Activated T-cell treated with anti-CD3 and anti-CD28 coated beads for 24 hours (primary cell): Measurements from ENCODE around the gene IL3RA.
"Not testable (repeated sequence)": the region's sequence is repeated elsewhere in the genome, so short reads cannot be mapped to it uniquely, and the experiment has no call there.

Source experiments
- DNase-seq: peaks from one replicate; pipeline ENCODE4 v3.0.0-alpha.2; 2020; ENCODE audit warnings: low read depth

Gene IL3RA

GRCh38 chrX:1400049-1400448 is 63.5 kb downstream of the IL3RA start:
- no peak for DNase-seq

- no peak for DNase-seq
These were observed 64.3 kb downstream of the IL3RA start for GRCh38 chrX:1400742-1401471.

DNA sequence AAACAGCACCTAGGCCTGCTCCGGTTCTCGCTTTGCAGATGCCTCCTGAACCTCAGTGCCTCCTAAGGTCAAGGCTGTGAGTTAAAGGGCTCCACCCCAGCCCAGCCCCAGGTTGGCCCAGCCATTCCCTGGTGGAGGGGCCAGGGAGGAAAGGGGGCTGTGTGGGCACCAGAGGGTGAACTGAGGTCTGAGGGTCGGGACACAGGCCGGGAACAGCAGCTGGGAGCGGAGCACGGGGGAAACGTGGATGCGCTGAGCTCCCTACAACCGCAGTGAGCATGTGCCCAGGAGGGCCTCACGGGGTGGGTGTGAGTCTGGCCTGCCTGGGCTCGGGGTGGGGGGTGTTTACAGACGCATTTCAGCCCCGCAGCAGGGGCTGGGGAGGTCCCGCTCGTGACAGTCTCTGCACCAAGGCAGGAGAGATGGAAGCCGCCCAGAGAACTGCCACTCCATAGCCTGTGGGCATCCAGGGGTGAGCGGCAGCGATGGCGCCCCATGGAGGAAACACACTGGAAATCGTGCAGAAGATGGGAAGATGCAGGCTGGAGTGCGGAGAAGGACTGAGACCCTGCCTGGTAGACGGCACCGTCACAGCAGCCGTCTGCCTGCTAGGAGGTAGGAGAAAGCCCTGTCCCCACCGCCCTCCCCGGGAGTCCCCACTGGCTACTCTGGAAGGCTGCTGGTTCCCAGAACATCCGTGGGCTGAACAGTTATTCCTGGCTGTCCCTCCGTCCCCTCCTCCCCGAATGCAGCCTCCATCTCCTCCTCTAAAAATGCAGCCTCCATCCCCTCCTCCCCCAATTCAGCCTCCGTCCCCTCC is 65.2 kb downstream of the IL3RA start:
- DNase-seq, result no peak

- DNase-seq, result no peak
These were observed 66.6 kb downstream of the IL3RA start for GRCh38 chrX:1403228-1403627.

GRCh38 chrX:1403867-1404266 is 67.3 kb downstream of the IL3RA start:
- DNase-seq, result not testable (repeated sequence)

GRCh38 chrX:1405769-1406168 is 69.2 kb downstream of the IL3RA start:
- not testable (repeated sequence) for DNase-seq

DNA sequence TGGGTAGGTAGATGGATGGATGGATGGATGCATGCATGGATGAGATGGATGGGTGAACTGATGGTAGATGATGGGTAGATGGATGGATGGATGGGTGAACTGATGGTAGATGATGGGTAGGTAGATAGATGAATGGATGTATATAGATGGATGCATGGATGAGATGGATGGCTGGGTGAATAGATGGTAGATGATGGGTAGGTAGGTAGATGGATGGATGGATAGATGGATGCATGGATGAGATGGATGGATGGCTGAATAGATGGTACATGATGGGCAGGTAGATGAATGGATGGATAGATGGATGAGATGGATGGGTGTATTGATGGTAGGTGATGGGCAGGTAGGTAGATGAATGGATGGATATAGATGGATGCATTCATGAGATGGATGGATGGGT is 70.5 kb downstream of the IL3RA start:
- DNase-seq, result no peak

GRCh38 chrX:1411326-1411725 is 74.7 kb downstream of the IL3RA start:
- DNase-seq, result no peak

DNA sequence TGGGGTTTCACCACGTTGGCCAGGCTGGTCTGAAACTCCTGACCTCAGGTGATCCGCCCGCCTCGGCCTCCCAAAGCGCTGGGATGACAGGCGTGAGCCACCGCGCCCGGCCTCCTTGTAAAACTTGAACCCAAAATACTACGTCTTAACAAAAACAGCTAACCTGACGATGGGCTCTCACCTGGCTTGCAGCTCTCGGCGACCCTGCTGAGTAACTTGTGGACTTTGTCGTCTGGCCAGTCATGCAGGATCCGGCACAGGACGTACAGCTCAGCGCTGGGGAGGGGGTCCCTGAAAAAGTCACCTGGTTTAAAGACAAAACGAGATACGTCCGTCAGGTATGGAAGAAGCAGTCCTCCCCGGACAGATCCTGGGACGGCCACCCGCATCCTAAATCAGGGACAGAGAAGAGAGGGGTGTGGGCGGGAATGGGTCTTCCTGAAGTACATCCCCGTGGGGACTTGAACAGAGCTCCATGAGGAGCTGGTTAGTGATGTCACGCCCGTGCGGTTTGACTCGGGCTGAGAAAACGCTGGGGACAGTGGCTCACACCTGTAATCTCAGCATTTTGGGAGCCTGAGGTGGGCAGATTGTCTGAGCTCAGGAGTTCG is 76.1 kb downstream of the IL3RA start:
- DNase-seq, result no peak

- no peak for DNase-seq
These were observed 79.8 kb downstream of the IL3RA start for GRCh38 chrX:1416327-1416784.

GRCh38 chrX:1416965-1417760 is 80.6 kb downstream of the IL3RA start:
- no peak for DNase-seq

DNA sequence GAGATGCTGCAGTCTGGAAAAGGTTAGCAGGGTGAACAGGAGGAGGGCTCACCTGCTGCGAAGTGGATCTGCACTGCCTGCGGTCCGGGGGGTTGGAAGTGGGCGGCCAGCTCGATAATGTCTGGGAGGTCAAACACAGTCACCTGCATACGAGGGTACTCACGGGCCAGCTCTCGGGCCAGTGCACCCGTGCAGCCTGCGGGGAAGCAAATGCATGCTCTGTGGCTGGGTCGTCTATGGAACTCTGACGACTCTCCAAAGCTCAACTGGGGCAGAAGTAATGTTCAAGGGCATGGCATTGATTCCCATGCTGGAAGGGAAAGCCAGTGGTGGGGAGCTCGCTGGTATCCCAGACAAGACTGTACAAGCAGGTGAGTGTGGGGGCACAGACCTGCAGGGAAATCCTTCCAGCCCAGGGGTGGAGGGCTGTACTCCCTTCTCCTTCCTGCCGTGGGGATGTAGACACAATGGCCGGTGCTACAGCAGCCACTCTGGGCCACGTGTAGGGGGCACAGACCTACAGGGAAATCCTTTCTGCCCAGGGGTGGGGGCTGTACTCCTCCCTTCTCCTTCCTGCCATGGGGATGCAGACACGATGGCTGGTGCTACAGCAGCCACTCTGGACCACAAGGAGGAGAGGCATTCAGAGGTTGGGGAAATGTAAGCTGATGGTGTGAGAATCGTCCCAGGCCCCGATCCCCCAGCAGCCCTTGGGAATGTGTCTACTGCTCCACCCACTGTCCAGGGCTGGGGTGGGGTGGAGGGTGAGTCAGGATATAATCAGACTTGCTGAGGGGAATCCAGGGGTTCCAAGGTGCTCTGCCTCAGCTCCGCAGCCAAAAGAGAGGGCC is 81.6 kb downstream of the IL3RA start:
- no peak for DNase-seq

DNA sequence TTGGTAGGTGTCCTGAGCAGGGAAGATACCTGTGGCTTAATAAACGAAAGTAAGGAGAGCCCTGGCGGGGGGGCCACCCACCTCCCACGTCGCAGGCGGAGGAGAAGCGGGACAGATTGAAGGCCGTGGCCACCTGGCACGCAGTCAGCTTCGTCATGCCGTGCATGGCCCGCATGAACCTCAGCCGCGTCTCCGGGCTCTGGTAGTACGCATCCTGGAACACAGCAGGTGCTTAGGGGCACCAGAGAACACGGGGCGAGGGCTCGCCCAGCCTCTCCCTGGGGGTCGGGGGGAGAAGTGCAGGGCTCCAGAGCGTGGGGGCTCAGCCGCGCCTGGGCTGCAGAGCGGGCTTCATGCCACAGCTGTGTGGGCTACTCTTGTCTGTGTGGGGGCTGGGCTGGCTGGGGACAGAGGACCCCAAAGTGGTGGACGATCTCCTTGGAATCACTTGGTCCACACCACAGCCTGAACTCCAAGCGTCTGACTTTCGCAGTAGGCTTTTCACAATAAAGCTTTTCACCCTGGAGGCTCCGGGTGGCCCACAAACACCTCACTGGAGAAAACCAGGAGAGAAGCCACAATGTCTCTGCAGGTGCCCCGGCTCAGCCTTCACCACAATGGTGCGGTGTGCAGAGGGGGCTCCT is 82.4 kb downstream of the IL3RA start:
- no peak for DNase-seq

GRCh38 chrX:1419545-1420355 is 83.2 kb downstream of the IL3RA start:
- DNase-seq, result no peak

- DNase-seq, result no peak
These were observed 83.8 kb downstream of the IL3RA start for GRCh38 chrX:1420371-1420770.

GRCh38 chrX:1421433-1422134 is 85.0 kb downstream of the IL3RA start:
- DNase-seq, result no peak

DNA sequence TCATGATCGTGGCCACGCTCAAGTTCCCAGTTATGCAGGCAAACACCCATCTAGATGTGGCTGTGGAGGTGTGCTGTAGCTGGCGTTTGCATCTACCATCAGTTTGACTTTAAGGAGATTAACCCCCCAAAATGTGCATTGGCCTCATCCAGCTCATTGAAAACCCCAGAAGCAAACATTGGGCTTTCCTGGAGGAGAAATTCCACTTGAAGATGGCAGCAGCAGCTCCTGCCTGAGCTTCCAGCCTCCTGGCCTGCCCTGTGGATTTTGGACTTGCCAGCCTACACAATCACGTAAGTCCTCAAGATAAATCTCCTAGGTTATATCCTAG is 85.5 kb downstream of the IL3RA start:
- no peak for DNase-seq

DNA sequence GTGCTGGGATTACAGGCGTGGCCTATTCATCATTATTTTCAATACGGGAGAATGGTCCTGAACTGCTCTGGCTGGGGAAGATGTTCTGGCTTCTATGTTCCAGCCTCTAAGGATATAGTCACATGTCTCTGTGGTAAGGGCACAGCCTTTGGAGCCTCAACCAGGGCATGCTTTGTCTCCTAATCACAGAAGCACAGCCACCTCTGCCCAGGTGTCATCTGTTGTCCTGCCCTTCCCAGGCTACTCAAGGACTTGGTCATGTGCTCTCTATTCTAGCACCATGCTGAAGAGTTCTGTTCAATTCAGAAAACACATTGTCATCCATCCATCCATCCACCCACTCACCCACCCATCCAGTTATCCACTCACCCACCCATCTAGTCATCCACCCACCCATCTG is 86.6 kb downstream of the IL3RA start:
- DNase-seq, result no peak

DNA sequence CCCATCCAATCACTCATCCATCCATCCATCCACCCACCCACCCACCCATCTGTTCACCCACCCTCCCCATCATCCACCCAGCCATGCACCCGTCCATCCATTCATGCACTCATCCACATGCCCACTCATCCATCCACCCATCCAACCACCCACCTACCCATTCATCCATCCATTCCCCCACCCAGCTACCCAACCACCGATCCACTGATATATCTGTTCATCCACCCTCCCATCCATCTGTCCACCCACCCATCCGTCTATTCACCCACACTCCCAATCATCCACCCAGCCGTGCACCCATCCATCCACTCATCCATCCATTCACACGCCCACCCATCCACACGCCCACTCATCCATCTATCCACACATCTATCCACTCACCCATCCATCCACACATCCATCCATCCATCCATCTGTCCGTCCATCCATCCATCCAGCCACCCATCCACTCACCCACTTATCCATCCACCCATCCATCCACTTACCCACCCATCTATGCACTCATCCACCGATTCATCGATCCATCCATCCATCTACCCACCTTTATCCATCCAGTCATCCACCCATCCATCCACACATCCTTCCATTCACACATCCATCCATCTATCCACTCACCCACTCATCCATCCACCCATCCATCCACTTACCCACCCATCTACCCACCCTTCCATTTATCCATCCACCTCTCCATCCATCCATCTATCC is 87.7 kb downstream of the IL3RA start:
- no peak for DNase-seq
